Fibroblast of lung (primary cell): ENCODE data around the gene TMEM196. TPM values are rescaled to one million over a fixed set of nuclear protein-coding genes. Genes with fewer than 3 reads are reported as not detected.

ENCODE experiments used
- DNase-seq, 2 donors: peaks; one replicate each; pipeline versions ENCODE4 v3.0.0 to v3.0.0-alpha.2; 2010; ENCODE audit warnings: low read depth in 2 of 2
- H2AFZ ChIP-seq: 2 replicates; pipeline ENCODE4 v1.5.1; 2012; ENCODE audit warnings: low read length, control low read depth, inconsistent platforms
- H3K27ac ChIP-seq: 2 replicates; pipeline ENCODE4 v1.5.1; 2011; ENCODE audit warnings: low read length, control low read depth; ENCODE audit not compliant: insufficient read depth
- H3K27me3 ChIP-seq: 2 replicates; pipeline ENCODE4 v1.5.1; 2011; ENCODE audit warnings: mild to moderate bottlenecking, low read length; ENCODE audit not compliant: control insufficient read depth, insufficient read depth
- H3K36me3 ChIP-seq: 2 replicates; pipeline ENCODE4 v1.5.1; 2011; ENCODE audit warnings: low read length; ENCODE audit not compliant: control insufficient read depth, insufficient read depth
- H3K4me1 ChIP-seq: 2 replicates; pipeline ENCODE4 v1.5.1; 2011; ENCODE audit warnings: low read length; ENCODE audit not compliant: control insufficient read depth, insufficient read depth; ENCODE audit errors: extremely low read depth
- H3K4me2 ChIP-seq: 2 replicates; pipeline ENCODE4 v1.5.1; 2011; ENCODE audit warnings: low read length, control low read depth; ENCODE audit not compliant: insufficient read depth; ENCODE audit errors: extremely low read depth
- H3K4me3 ChIP-seq, 4 experiments: fragments of 200-600 bp in 1 of 4; sonication (generic) in 1 of 4; replicated peaks in 1 of 4; 2 replicates each; pipeline ENCODE4 v1.5.1; 2011 to 2016; ENCODE audit warnings: low read length in 4 of 4, low read depth in 3 of 4, mild to moderate bottlenecking in 3 of 4, control low read depth in 2 of 4, inconsistent platforms in 1 of 4, mixed read lengths in 1 of 4; ENCODE audit not compliant: insufficient read depth in 1 of 4; ENCODE audit errors: control extremely low read depth in 1 of 4
- H3K79me2 ChIP-seq: 2 replicates; pipeline ENCODE4 v1.5.1; 2012; ENCODE audit warnings: mild to moderate bottlenecking, low read length, inconsistent platforms; ENCODE audit not compliant: control insufficient read depth, insufficient read depth
- H3K9ac ChIP-seq: 2 replicates; pipeline ENCODE4 v1.5.1; 2011; ENCODE audit warnings: mild to moderate bottlenecking, low read length, control low read depth; ENCODE audit not compliant: insufficient read depth
- H3K9me3 ChIP-seq: 2 replicates; pipeline ENCODE4 v1.5.1; 2012; ENCODE audit warnings: low read depth, low read length; ENCODE audit not compliant: control insufficient read depth, insufficient read depth
- H4K20me1 ChIP-seq: 2 replicates; pipeline ENCODE4 v1.5.1; 2011; ENCODE audit warnings: low read length; ENCODE audit not compliant: control insufficient read depth, insufficient read depth; ENCODE audit errors: extremely low read depth
- EZH2 ChIP-seq: IDR thresholded peaks from 2 replicates; pipeline ENCODE4 v1.5.1; 2012; ENCODE audit warnings: low read length, control low read depth, mild to moderate bottlenecking; ENCODE audit errors: missing control alignments
- polyA plus RNA-seq, 2 donors: library from polyadenylated mRNA; depleted of rRNA in 1 of 2; stranded (reverse) in 1 of 2; unstranded in 1 of 2; fragments of >200 nt; gene quantifications; 2 replicates each; pipeline ENCODE4 v1.2.1, GENCODE V29; 2011 to 2012; ENCODE audit warnings: missing spikeins in 1 of 2
- total RNA-seq: library from RNA; depleted of rRNA; stranded (reverse); fragments of >200 nt; gene quantifications from 2 replicates; pipeline ENCODE4 v1.2.1, GENCODE V29; 2014
- TF ChIP-seq, protein P1 (sequence below), 2 donors: IDR thresholded peaks in 1 of 2; conservative IDR thresholded peaks in 1 of 2; 1 replicate in 1 of 2; 2 replicates in 1 of 2; pipeline ENCODE4 v1.5.1; 2011 to 2012; ENCODE audit warnings: low read length in 2 of 2, control low read depth in 1 of 2, inconsistent platforms in 1 of 2, low read depth in 1 of 2, mild to moderate bottlenecking in 1 of 2

TMEM196 gene
- total and polyA plus RNA-seq, 2 donors (not counting 1 experiment from before 2014, with no cell fraction given) = not detected

DNA sequence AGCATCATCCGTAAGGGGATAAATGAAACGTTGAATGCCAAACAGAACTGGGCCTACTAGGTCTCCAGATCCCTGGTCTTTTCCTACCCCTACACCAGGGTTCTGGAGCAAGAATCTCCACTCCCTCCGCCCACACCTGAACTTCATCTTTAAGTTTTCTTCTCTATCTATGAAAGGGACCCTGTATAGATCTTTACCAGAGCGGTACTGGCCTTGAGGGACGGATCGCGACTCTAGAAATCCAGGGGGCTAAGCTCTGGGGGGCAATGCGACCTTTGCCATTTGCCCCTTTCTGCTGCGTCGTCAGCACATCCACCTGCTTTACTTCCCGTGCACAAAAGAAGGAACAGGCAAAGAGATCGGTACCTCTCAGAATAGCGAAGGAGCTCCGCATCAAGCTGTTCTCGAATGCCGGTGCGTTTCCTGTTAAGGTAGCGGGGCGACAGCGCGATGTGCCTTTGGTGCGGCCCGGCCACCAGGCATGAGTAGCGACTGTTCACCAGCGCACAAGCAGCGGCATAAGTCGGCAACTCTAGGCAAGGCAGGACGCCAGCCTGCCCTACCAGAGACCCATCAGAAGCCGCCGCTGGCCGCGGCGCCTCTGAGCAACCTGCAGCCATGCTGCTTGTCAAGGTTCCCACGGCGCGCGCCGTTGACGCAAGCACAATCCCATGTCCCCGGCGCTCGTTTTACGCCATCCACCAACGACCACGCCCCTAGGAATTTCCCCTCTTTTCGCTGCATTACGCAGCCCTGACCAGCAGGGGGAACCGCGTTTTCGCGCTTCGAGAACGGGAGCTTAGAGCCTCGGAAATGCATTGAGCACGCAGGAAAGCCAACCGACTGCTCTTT is 64.8 kb downstream of the TMEM196 start, which contains the start of gene POLR1F:
Gene POLR1F (minus strand): TSS at position 641 of the 852 bp plus-strand sequence. CDS start 21 bp downstream, at position 620.
- peak; percentile 92 to 95 for DNase-seq
- peak within 1 kb of the TSS; percentile 92 to 100 (median 98) for H3K4me3 ChIP-seq

DNA sequence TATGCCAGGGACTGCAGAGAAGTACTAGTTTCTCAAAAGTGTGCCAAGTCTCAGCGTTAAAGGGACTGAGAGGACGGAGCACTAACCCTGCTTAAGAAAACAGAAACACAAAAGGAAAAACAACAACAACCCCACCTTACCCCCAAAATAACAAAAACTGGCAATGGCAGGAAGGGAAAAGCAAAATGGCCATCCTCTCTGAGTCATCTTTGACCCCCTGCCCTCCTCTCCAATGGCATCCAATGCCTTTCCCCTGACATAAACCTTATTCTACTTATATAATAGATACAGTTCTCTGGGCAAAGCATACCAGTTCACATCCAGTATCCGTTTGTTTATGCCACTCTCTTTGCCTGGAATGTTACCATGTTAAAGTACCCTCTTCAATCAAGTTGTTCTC is 66.2 kb downstream of the TMEM196 start:
- TF ChIP-seq, protein P1, sequence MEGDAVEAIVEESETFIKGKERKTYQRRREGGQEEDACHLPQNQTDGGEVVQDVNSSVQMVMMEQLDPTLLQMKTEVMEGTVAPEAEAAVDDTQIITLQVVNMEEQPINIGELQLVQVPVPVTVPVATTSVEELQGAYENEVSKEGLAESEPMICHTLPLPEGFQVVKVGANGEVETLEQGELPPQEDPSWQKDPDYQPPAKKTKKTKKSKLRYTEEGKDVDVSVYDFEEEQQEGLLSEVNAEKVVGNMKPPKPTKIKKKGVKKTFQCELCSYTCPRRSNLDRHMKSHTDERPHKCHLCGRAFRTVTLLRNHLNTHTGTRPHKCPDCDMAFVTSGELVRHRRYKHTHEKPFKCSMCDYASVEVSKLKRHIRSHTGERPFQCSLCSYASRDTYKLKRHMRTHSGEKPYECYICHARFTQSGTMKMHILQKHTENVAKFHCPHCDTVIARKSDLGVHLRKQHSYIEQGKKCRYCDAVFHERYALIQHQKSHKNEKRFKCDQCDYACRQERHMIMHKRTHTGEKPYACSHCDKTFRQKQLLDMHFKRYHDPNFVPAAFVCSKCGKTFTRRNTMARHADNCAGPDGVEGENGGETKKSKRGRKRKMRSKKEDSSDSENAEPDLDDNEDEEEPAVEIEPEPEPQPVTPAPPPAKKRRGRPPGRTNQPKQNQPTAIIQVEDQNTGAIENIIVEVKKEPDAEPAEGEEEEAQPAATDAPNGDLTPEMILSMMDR (conservative IDR thresholded peaks at IDR 0.05 in 1 of 2, IDR thresholded peaks at IDR 0.05 in 1 of 2; ENCODE audit: low read depth in 1 of 2, low read length in 2 of 2) = no peak
- no peak for TF ChIP-seq EZH2
- Histone ChIP-seq H3K4me3 (peak overlapping the region; percentile 19 to 100 (median 94)), H3K27ac (no peak overlapping the region), H3K9ac (no peak overlapping the region), H4K20me1 (no peaks in the 10 kb centered on the region), H3K4me1 (no peaks in the 10 kb centered on the region), H2AFZ (no peak overlapping the region), H3K79me2 (peaks cover 35% of the 10 kb centered on the region), H3K4me2 (peak overlapping the region; percentile 89), H3K9me3 (no peaks in the 10 kb centered on the region), H3K27me3 (no peaks in the 10 kb centered on the region), H3K36me3 (no peaks in the 10 kb centered on the region)
- DNase-seq = peak; percentile 10 to 15

More for the DNA sequence above, 64.8 kb downstream of the TMEM196 start, which contains the start of gene POLR1F:
- no peaks in the 10 kb centered on the region for H3K36me3 ChIP-seq
- no peaks in the 10 kb centered on the region for H3K4me1 ChIP-seq
- no peaks in the 10 kb centered on the region for H3K9me3 ChIP-seq
- peak within 1 kb of the TSS; percentile 98 for H2AFZ ChIP-seq
- TF ChIP-seq EZH2 = no peak
- TF ChIP-seq, protein P1 (conservative IDR thresholded peaks at IDR 0.05 in 1 of 2, IDR thresholded peaks at IDR 0.05 in 1 of 2; ENCODE audit: low read depth in 1 of 2, low read length in 2 of 2) = peak; percentile 91 to 97
- no peaks in the 10 kb centered on the region for H4K20me1 ChIP-seq
- H3K27ac ChIP-seq = peak within 1 kb of the TSS; percentile 93
- peaks cover 35% of the 10 kb centered on the region for H3K79me2 ChIP-seq
- H3K27me3 ChIP-seq = no peaks in the 10 kb centered on the region
- peak within 1 kb of the TSS; percentile 89 for H3K4me2 ChIP-seq
- H3K9ac ChIP-seq = peak within 1 kb of the TSS; percentile 92

DNA sequence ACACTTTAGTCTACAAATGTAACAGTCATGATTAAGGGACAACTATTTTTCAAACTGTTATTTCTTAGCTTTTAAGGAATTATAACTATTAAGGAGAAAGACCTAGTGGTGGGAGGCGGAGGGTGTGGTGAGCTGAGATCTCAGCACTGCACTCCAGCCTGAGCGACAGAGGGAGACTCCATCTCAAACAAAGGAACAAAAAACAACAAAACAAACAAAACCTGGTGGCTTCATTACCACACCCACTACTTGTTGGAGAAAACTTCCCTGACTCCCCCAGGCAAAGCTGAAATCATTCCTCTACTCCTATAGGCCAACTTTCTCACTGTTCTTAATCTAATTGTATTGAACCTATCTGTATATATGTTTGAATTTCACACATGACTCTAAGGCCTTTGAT is 67.8 kb downstream of the TMEM196 start:
- Histone ChIP-seq H3K79me2 (peaks cover 35% of the 10 kb centered on the region), H3K27me3 (no peaks in the 10 kb centered on the region), H3K27ac (no peak overlapping the region), H3K36me3 (no peaks in the 10 kb centered on the region), H2AFZ (no peak overlapping the region), H3K9ac (no peak overlapping the region), H3K4me3 (no peak overlapping the region), H3K9me3 (no peaks in the 10 kb centered on the region), H3K4me1 (no peaks in the 10 kb centered on the region), H4K20me1 (no peaks in the 10 kb centered on the region), H3K4me2 (no peak overlapping the region)
- TF ChIP-seq EZH2 = no peak
- TF ChIP-seq, protein P1 (conservative IDR thresholded peaks at IDR 0.05 in 1 of 2, IDR thresholded peaks at IDR 0.05 in 1 of 2; ENCODE audit: low read depth in 1 of 2, low read length in 2 of 2) = no peak
- no peak for DNase-seq
